KMS-11 (cell line): ENCODE results near the gene TMPRSS13.

Source experiments
- H2AFZ ChIP-seq: fragments of 200-600 bp; sonication (generic); 2 replicates; pipeline ENCODE4 v1.6.1; 2016; ENCODE audit warnings: antibody characterized with exemption, mixed run types, low read depth
- H3K27ac ChIP-seq: fragments of 200-600 bp; sonication (generic); 2 replicates; pipeline ENCODE4 v1.6.1; 2016; ENCODE audit warnings: mild to moderate bottlenecking, mixed run types
- H3K27me3 ChIP-seq: fragments of 200-600 bp; sonication (generic); 2 replicates; pipeline ENCODE4 v1.6.1; 2017; ENCODE audit warnings: mild to moderate bottlenecking, low read depth, mixed run types, moderate library complexity; ENCODE audit not compliant: insufficient read depth
- H3K36me3 ChIP-seq: fragments of 200-600 bp; sonication (generic); 2 replicates; pipeline ENCODE4 v1.6.1; 2017; ENCODE audit warnings: mild to moderate bottlenecking, mixed run types; ENCODE audit not compliant: insufficient read depth
- H3K4me1 ChIP-seq: fragments of 200-600 bp; sonication (generic); 2 replicates; pipeline ENCODE4 v1.6.1; 2016; ENCODE audit warnings: mild to moderate bottlenecking, low read depth, mixed run types; ENCODE audit not compliant: poor library complexity, severe bottlenecking
- H3K4me2 ChIP-seq: fragments of 200-600 bp; sonication (generic); 2 replicates; pipeline ENCODE4 v1.7.0; 2016; ENCODE audit warnings: mild to moderate bottlenecking, mixed run types
- H3K4me3 ChIP-seq: fragments of 200-600 bp; sonication (generic); IDR thresholded peaks from 2 replicates; pipeline ENCODE4 v1.6.1; 2017; ENCODE audit warnings: low read depth, low read length, mixed read lengths; ENCODE audit not compliant: insufficient read depth
- H3K79me2 ChIP-seq: fragments of 200-600 bp; sonication (generic); 2 replicates; pipeline ENCODE4 v1.6.1; 2016; ENCODE audit warnings: low read depth, mixed run types; ENCODE audit not compliant: insufficient read depth
- H3K9ac ChIP-seq: fragments of 200-600 bp; sonication (generic); 2 replicates; pipeline ENCODE4 v1.6.1; 2016; ENCODE audit warnings: mild to moderate bottlenecking, mixed run types
- H4K20me1 ChIP-seq: fragments of 200-600 bp; sonication (generic); 2 replicates; pipeline ENCODE4 v1.6.1; 2016; ENCODE audit warnings: mild to moderate bottlenecking, mixed run types; ENCODE audit not compliant: insufficient read depth
- TF ChIP-seq, protein P1 (sequence below): fragments of 200-600 bp; sonication (generic); conservative IDR thresholded peaks from 2 replicates; pipeline ENCODE4 v1.6.1; 2017; ENCODE audit warnings: low read depth, mild to moderate bottlenecking, antibody characterized with exemption, low read length, moderate library complexity, mixed read lengths

Gene TMPRSS13

DNA sequence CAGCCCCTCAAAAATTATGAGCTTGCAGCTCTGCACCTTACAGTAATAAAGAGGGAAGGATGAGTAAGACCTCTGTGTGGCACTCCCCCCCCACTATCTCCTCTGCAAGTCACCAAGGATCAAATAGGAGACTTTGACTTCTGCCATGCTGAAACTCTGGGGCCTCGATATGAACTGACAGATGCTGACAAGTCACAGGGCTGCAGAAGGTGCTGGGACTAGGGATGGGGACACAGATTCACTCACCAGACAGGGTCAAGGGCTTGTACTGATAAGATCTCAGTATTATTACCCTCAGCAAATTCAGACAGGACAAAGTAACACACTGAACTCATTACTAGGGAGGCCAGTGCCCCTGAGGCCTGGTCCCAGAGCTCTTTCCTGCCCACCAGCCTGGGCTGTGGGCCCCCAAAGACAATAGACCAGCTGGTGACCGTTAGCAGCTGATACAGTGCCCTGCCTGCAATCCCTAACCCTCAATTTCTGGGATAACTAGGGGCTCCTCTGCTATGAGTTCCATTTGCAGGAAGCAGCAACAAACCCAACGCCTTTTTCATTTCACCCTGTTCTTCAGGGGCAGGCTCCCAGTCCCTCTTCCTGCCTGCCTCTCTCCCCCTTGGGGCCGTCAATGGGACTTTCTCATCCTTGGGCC lies 20.1 kb downstream of the TMPRSS13 start:
- H3K36me3 ChIP-seq: no peaks in the 10 kb centered on the region
- TF ChIP-seq, protein P1, sequence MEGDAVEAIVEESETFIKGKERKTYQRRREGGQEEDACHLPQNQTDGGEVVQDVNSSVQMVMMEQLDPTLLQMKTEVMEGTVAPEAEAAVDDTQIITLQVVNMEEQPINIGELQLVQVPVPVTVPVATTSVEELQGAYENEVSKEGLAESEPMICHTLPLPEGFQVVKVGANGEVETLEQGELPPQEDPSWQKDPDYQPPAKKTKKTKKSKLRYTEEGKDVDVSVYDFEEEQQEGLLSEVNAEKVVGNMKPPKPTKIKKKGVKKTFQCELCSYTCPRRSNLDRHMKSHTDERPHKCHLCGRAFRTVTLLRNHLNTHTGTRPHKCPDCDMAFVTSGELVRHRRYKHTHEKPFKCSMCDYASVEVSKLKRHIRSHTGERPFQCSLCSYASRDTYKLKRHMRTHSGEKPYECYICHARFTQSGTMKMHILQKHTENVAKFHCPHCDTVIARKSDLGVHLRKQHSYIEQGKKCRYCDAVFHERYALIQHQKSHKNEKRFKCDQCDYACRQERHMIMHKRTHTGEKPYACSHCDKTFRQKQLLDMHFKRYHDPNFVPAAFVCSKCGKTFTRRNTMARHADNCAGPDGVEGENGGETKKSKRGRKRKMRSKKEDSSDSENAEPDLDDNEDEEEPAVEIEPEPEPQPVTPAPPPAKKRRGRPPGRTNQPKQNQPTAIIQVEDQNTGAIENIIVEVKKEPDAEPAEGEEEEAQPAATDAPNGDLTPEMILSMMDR: no peak
- no peaks in the 10 kb centered on the region for H3K27me3 ChIP-seq
- no peak overlapping the region for H3K9ac ChIP-seq
- peaks cover 8% of the 10 kb centered on the region for H3K4me1 ChIP-seq
- no peaks in the 10 kb centered on the region for H4K20me1 ChIP-seq
- no peak overlapping the region for H3K4me2 ChIP-seq
- H3K4me3 ChIP-seq: no peak overlapping the region
- no peak overlapping the region for H3K27ac ChIP-seq
- no peak overlapping the region for H2AFZ ChIP-seq
- H3K79me2 ChIP-seq: no peaks in the 10 kb centered on the region

DNA sequence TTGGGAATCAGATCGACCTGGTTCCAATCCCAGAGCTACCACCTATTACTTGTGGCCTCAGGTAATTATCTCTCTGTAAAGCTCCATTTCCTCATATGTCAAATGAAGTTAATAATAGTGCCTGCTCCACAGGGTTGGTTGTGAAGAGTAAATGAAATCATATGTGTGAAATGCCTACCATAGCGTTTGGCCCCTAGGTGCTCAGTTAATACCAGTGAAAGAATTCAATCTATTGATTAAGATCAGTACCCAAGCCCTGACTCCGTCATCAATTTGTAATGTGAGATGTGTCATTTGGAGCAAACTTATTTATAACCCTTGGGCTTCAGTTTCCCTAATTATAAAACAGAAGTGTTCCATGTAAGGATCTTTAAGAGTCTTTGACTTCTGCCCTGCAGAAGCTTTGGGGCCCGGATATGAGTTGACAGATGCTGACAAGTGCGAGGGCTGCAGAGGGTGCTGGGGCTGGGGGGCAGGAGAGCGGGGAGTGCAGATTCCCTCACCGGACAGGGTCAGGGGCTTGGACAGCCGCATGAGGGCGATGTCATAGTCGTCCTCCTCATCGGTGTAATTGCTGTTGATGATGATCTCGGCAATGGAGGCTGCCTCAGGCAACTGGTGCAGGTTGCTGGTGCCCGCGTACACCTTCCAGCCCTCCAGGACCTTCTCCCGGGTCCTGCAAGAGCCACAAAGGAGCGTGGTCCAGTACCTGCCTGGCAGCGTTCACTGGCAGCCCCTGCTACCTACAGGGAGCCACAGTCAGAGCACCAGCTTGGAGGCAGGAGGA lies 20.9 kb downstream of the TMPRSS13 start:
- Histone ChIP-seq H3K4me3 (no peak overlapping the region), H3K27ac (no peak overlapping the region)
- TF ChIP-seq, protein P1: no peak

DNA sequence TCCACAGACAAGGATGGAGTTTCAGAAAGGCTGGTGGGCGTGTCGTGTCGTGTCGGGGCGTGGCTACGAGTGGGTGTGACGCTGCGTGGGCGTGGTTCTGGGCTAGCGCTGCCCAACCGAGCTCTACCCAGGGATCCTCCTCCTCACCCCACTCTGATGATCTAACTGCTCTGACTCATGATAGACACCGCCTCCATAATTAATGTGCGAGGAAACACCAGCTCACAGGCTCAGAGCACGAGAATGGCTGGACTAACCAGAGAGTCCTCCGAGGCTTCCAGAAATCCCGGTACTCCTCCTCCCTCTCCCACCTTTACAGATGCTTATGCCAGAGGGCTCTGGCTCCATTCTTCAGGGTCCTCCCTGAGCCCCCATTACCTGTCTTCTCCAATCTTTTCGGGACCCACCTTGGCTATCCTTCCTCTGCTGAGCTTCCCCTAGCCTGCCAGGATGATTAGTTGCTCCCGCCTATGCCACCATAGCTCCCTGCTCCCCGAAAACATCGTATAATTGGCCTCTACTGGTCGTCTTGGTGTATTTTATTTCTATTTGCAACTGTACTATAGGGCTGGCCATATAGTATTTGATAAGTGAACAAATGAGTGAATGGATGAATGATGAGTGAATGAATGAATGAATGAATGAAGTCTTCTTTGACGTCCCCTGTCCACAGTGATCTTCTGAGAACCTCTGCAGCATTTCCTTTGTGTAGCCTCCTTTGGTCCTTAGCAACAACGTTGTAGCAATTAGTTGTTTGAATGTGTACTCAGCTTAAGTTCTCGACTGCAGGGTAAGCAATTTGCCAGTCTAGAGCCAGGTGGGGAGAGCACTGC lies 21.7 kb downstream of the TMPRSS13 start:
- H3K36me3 ChIP-seq: no peaks in the 10 kb centered on the region
- H3K4me3 ChIP-seq: no peak overlapping the region
- H3K9ac ChIP-seq: peak overlapping the region; percentile 64
- H3K4me2 ChIP-seq: peak overlapping the region; percentile 71
- peaks cover 8% of the 10 kb centered on the region for H3K4me1 ChIP-seq
- no peaks in the 10 kb centered on the region for H3K79me2 ChIP-seq
- TF ChIP-seq, protein P1: no peak
- H4K20me1 ChIP-seq: no peaks in the 10 kb centered on the region
- H3K27ac ChIP-seq: peak overlapping the region; percentile 45; the same call in 1 of the 2 replicates
- no peaks in the 10 kb centered on the region for H3K27me3 ChIP-seq
- peak overlapping the region; percentile 69 for H2AFZ ChIP-seq

More for the DNA sequence above, 20.9 kb downstream of the TMPRSS13 start:
- H2AFZ ChIP-seq: peak overlapping the region; percentile 69; the same call in 1 of the 2 replicates
- no peaks in the 10 kb centered on the region for H4K20me1 ChIP-seq
- H3K4me2 ChIP-seq: peak overlapping the region; percentile 71
- H3K27me3 ChIP-seq: no peaks in the 10 kb centered on the region
- no peak overlapping the region for H3K9ac ChIP-seq
- no peaks in the 10 kb centered on the region for H3K79me2 ChIP-seq
- H3K36me3 ChIP-seq: no peaks in the 10 kb centered on the region
- H3K4me1 ChIP-seq: peaks cover 8% of the 10 kb centered on the region

DNA sequence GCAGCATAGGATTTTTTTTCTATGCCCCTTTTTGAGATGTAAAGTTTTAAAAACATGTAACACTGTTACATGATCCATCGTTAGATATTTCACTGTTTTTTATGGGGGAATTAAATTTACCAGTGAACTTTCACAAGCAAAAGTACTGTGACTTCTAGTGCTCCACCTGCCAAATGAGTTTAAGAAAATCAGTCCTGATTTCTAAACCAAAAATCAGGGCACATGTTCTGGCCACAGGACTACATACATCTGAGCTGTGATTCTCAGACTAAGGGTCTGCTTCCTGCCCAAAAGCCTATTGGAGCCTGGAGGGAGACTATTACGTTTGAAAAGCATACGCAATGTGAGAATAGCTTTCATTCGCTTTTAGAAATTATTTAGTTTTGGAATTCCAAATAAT lies 22.5 kb downstream of the TMPRSS13 start:
- no peaks in the 10 kb centered on the region for H3K36me3 ChIP-seq
- H3K27me3 ChIP-seq: no peaks in the 10 kb centered on the region
- H3K4me2 ChIP-seq: no peak overlapping the region
- H3K4me3 ChIP-seq: no peak overlapping the region
- no peak overlapping the region for H3K27ac ChIP-seq
- H3K79me2 ChIP-seq: no peaks in the 10 kb centered on the region
- TF ChIP-seq, protein P1: no peak
- peaks cover 8% of the 10 kb centered on the region for H3K4me1 ChIP-seq
- no peak overlapping the region for H3K9ac ChIP-seq
- H2AFZ ChIP-seq: no peak overlapping the region
- H4K20me1 ChIP-seq: no peaks in the 10 kb centered on the region
